Mammary epithelial cell (primary cell): Measurements from ENCODE around the gene HMG20A.

Experiments
- CTCF ChIP-seq, 2 donors: IDR thresholded peaks in 1 of 2; conservative IDR thresholded peaks in 1 of 2; 2 replicates each; pipeline ENCODE4 v1.5.1; 2011 to 2012; ENCODE audit warnings: inconsistent platforms in 2 of 2, low read length in 2 of 2, mild to moderate bottlenecking in 2 of 2, control low read depth in 1 of 2, low read depth in 1 of 2; ENCODE audit not compliant: insufficient read depth in 1 of 2; ENCODE audit errors: extremely low read depth in 1 of 2
- EZH2 ChIP-seq: IDR thresholded peaks from 2 replicates; pipeline ENCODE4 v1.6.1; 2012; ENCODE audit warnings: low read length, inconsistent platforms, borderline replicate concordance

DNA sequence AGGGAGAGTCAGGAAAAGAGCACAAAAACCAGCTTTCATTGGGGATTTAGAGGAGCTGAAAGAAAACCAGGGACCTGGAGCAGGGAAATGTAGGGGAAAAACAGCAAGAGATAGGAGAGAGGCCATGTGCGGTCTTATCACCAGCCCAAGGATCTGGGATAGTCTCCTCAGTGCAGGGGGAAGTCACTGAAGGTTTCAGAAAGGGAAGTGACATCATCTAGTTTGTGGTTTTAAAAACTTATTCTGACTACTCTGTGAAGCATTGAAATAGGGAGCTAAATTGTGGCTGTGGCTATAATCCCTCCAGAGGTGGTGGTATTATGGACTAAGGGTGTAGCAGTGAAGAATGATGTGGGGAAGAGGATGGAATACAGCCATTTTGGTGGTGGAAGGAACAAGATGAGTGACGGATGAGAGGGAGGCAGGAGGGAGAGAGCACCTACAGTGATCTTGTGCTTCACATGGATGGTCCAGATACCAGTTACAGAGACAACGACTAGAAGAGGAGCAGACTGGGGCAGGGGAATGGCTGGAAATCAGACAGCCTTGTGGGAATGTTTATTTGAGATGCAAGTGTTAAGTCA is 72.7 kb downstream of the HMG20A start:
- TF ChIP-seq EZH2, result no peak
- TF ChIP-seq CTCF (conservative IDR thresholded peaks at IDR 0.05 in 1 of 2, IDR thresholded peaks at IDR 0.05 in 1 of 2; ENCODE audit: extremely low read depth in 1 of 2, insufficient read depth in 1 of 2, low read depth in 1 of 2, low read length in 2 of 2), result no peak
